BLaER1 treated with 17β-estradiol and CSF1 and Interleukin-3, amounts not matched to agents 10 nM and 100 nM (cell line): Measurements from ENCODE around the gene HTATIP2.

Source experiments
- H3K27ac ChIP-seq, 11 experiments: shearing (Covaris generic); formaldehyde crosslinking; 2 replicates each; pipeline ENCODE4 v1.8.1; 2022
- H3K27me3 ChIP-seq, 11 experiments: shearing (Covaris generic); formaldehyde crosslinking; 2 replicates each; pipeline ENCODE4 v1.8.1; 2022
- H3K36me3 ChIP-seq, 11 experiments: shearing (Covaris generic); formaldehyde crosslinking; 2 replicates each; pipeline ENCODE4 v1.8.1; 2022
- H3K4me1 ChIP-seq, 10 experiments: shearing (Covaris generic); formaldehyde crosslinking; 2 replicates each; pipeline ENCODE4 v1.8.1; 2022
- H3K4me2 ChIP-seq, 11 experiments: shearing (Covaris generic); formaldehyde crosslinking; 2 replicates each; pipeline ENCODE4 v1.8.1; 2022
- H3K4me3 ChIP-seq, 10 experiments: shearing (Covaris generic); formaldehyde crosslinking; 2 replicates each; pipeline ENCODE4 v1.8.1; 2022
- H3K9ac ChIP-seq, 11 experiments: shearing (Covaris generic); formaldehyde crosslinking; 2 replicates each; pipeline ENCODE4 v1.8.1; 2022
- H3K9me3 ChIP-seq, 11 experiments: shearing (Covaris generic); formaldehyde crosslinking; replicated peaks in 1 of 11; 2 replicates each; pipeline ENCODE4 v1.8.1; 2022
- H4K20me1 ChIP-seq, 11 experiments: shearing (Covaris generic); formaldehyde crosslinking; 2 replicates each; pipeline ENCODE4 v1.8.1; 2022
- Cebpa-rat ChIP-seq, 11 experiments: shearing (Covaris generic); IDR thresholded peaks; 2 replicates each; pipeline ENCODE4 v1.8.1; 2022

The HTATIP2 gene

GRCh38 chr11:20363500-20364340 lies at the start of gene HTATIP2:
HTATIP2 (plus strand) TSS chr11:20363714; CDS start chr11:20364238, 524 bp downstream.
- H3K27me3 ChIP-seq: peaks cover 0 to 24% (median 10%) of the 10 kb centered on the region in 11 experiments; a peak in 12 of 22 replicates
- H3K36me3 ChIP-seq: peaks cover 0 to 7% (median 0%) of the 10 kb centered on the region in 11 experiments; a peak in 4 of 22 replicates
- no peaks in the 10 kb centered on the region for H3K9me3 ChIP-seq
- peaks cover 11 to 52% (median 34%) of the 10 kb centered on the region in 10 experiments for H3K4me1 ChIP-seq
- H3K9ac ChIP-seq: peak within 1 kb of the TSS; percentile 76 to 91 (median 85)
- TF ChIP-seq Cebpa-rat (IDR thresholded peaks at IDR 0.05): no peak
- H3K4me3 ChIP-seq: peak within 1 kb of the TSS; percentile 71 to 92 (median 77)
- H4K20me1 ChIP-seq: no peaks in the 10 kb centered on the region
- H3K4me2 ChIP-seq: peak within 1 kb of the TSS; percentile 82 to 96 (median 93)
- peak within 1 kb of the TSS; percentile 77 to 93 (median 87) for H3K27ac ChIP-seq

- H3K27ac ChIP-seq: no peak overlapping the region
- H3K36me3 ChIP-seq: no peaks in the 10 kb centered on the region
- no peaks in the 10 kb centered on the region for H3K4me1 ChIP-seq
- H3K9me3 ChIP-seq: no peaks in the 10 kb centered on the region
- no peaks in the 10 kb centered on the region for H4K20me1 ChIP-seq
- no peak overlapping the region for H3K4me3 ChIP-seq
- H3K9ac ChIP-seq: no peak overlapping the region
- no peaks in the 10 kb centered on the region for H3K27me3 ChIP-seq
- no peak overlapping the region for H3K4me2 ChIP-seq
- no peak for TF ChIP-seq Cebpa-rat (IDR thresholded peaks at IDR 0.05)
Observed at GRCh38 chr11:20315800-20316199, 47.7 kb upstream of the HTATIP2 start.

GRCh38 chr11:20321177-20321576 lies 42.3 kb upstream of the HTATIP2 start:
- H3K36me3 ChIP-seq: no peaks in the 10 kb centered on the region
- H3K27ac ChIP-seq: no peak overlapping the region
- H3K4me1 ChIP-seq: peaks cover 0 to 7% (median 0%) of the 10 kb centered on the region in 10 experiments; a peak in 6 of 20 replicates
- H3K9ac ChIP-seq: no peak overlapping the region
- no peak for TF ChIP-seq Cebpa-rat (IDR thresholded peaks at IDR 0.05)
- H3K4me2 ChIP-seq: no peak overlapping the region
- no peaks in the 10 kb centered on the region for H3K27me3 ChIP-seq
- H4K20me1 ChIP-seq: no peaks in the 10 kb centered on the region
- peaks cover 0 to 8% (median 0%) of the 10 kb centered on the region in 11 experiments; a peak in 3 of 22 replicates for H3K9me3 ChIP-seq
- H3K4me3 ChIP-seq: no peak overlapping the region

GRCh38 chr11:20327377-20327935 lies 36.1 kb upstream of the HTATIP2 start:
- peaks cover 0 to 8% (median 0%) of the 10 kb centered on the region in 11 experiments; a peak in 3 of 22 replicates for H3K9me3 ChIP-seq

GRCh38 chr11:20336056-20336455 lies 27.5 kb upstream of the HTATIP2 start:
- Histone ChIP-seq H3K36me3 (no peaks in the 10 kb centered on the region), H3K4me3 (no peak overlapping the region), H3K27ac (no peak overlapping the region), H3K4me2 (no peak overlapping the region), H4K20me1 (no peaks in the 10 kb centered on the region), H3K27me3 (no peaks in the 10 kb centered on the region), H3K9ac (no peak overlapping the region), H3K4me1 (no peaks in the 10 kb centered on the region), H3K9me3 (no peaks in the 10 kb centered on the region)
- TF ChIP-seq Cebpa-rat (IDR thresholded peaks at IDR 0.05): no peak

More at GRCh38 chr11:20327377-20327935, 36.1 kb upstream of the HTATIP2 start:
- Histone ChIP-seq H3K4me2 (no peak overlapping the region), H3K4me1 (peaks cover 0 to 7% (median 0%) of the 10 kb centered on the region in 10 experiments; a peak in 6 of 20 replicates), H3K27me3 (no peaks in the 10 kb centered on the region), H3K9ac (no peak overlapping the region), H3K27ac (no peak overlapping the region), H3K4me3 (no peak overlapping the region), H3K36me3 (no peaks in the 10 kb centered on the region), H4K20me1 (no peaks in the 10 kb centered on the region)
- no peak for TF ChIP-seq Cebpa-rat (IDR thresholded peaks at IDR 0.05)

GRCh38 chr11:20337526-20338154 lies 25.9 kb upstream of the HTATIP2 start:
- Histone ChIP-seq H3K4me1 (no peaks in the 10 kb centered on the region), H4K20me1 (no peaks in the 10 kb centered on the region), H3K9me3 (no peaks in the 10 kb centered on the region), H3K9ac (no peak overlapping the region), H3K27ac (no peak overlapping the region), H3K4me3 (no peak overlapping the region), H3K36me3 (no peaks in the 10 kb centered on the region), H3K4me2 (no peak overlapping the region), H3K27me3 (no peaks in the 10 kb centered on the region)
- no peak for TF ChIP-seq Cebpa-rat (IDR thresholded peaks at IDR 0.05)

- Histone ChIP-seq H3K4me3 (no peak overlapping the region), H3K4me1 (peaks cover 0 to 11% (median 0%) of the 10 kb centered on the region in 10 experiments; a peak in 3 of 20 replicates), H4K20me1 (no peaks in the 10 kb centered on the region), H3K27me3 (no peaks in the 10 kb centered on the region), H3K36me3 (no peaks in the 10 kb centered on the region), H3K9ac (no peak overlapping the region), H3K4me2 (no peak overlapping the region), H3K9me3 (no peaks in the 10 kb centered on the region), H3K27ac (no peak overlapping the region)
- no peak for TF ChIP-seq Cebpa-rat (IDR thresholded peaks at IDR 0.05)
Observed at GRCh38 chr11:20342347-20343141, 21.0 kb upstream of the HTATIP2 start.

- no peaks in the 10 kb centered on the region for H3K9me3 ChIP-seq
- no peak for TF ChIP-seq Cebpa-rat (IDR thresholded peaks at IDR 0.05)
- H3K27me3 ChIP-seq: no peaks in the 10 kb centered on the region
- H3K4me3 ChIP-seq: no peak overlapping the region
- H3K4me1 ChIP-seq: peaks cover 0 to 13% (median 0%) of the 10 kb centered on the region in 10 experiments; a peak in 3 of 20 replicates
- H3K4me2 ChIP-seq: no peak overlapping the region
- H3K27ac ChIP-seq: no peak overlapping the region
- no peak overlapping the region for H3K9ac ChIP-seq
- no peaks in the 10 kb centered on the region for H4K20me1 ChIP-seq
- H3K36me3 ChIP-seq: no peaks in the 10 kb centered on the region
Observed at GRCh38 chr11:20351136-20351535, 12.4 kb upstream of the HTATIP2 start.
